ENCODE measurements around the gene PDRG1. TPM values are rescaled to one million over a fixed set of nuclear protein-coding genes. Genes with fewer than 3 reads are reported as not detected.

The PDRG1 gene
- polyA plus RNA-seq, 3 donors, result 3.5 to 4.4 (median 3.7) TPM

- no peak overlapping the region for H2AFZ ChIP-seq (ENCODE audit: insufficient read depth, low read depth, low read length, poor library complexity, severe bottlenecking)
- H3K27me3 Mint-ChIP-seq (ENCODE audit: low read depth in 3 of 3), result peaks cover 32 to 42% (median 34%) of the 10 kb centered on the region in 3 donors
- intact Hi-C loops (cut with micrococcal nuclease), result loop anchor here in 1 of 2 donors (10.0 kb wide), 1 partner anchor 128 kb away; no protein-coding TSS in a partner anchor
- H3K36me3 Mint-ChIP-seq, result no peaks in the 10 kb centered on the region
- H3K4me3 Mint-ChIP-seq, result peak overlapping the region; percentile 64 to 81
- peak overlapping the region in 1 of 3 experiments; percentile 17 for H3K4me3 ChIP-seq (replicated peaks in 1 of 3; ENCODE audit: low read depth in 2 of 3, low read length in 3 of 3)
- no peaks in the 10 kb centered on the region for H4K20me1 ChIP-seq (ENCODE audit: insufficient read depth, low read length)
- no peak overlapping the region for H3K27ac Mint-ChIP-seq
- no peak overlapping the region for H3K9ac ChIP-seq (ENCODE audit: insufficient read depth, low read length, poor library complexity, severe bottlenecking)
- TF ChIP-seq CTCF (IDR thresholded peaks at IDR 0.05), result no peak
- no peaks in the 10 kb centered on the region for H3K9me3 ChIP-seq (replicated peaks in 1 of 2; ENCODE audit: control insufficient read depth in 1 of 2, insufficient read depth in 1 of 2, low read length in 2 of 2)
- H3K79me2 ChIP-seq (ENCODE audit: insufficient read depth, low read length), result no peaks in the 10 kb centered on the region
- H3K4me1 ChIP-seq (ENCODE audit: control insufficient read depth in 1 of 2, insufficient read depth in 2 of 2, low read length in 2 of 2), result peaks cover 8% of the 10 kb centered on the region in 2 donors
- peak overlapping the region; percentile 77 for H3K4me2 ChIP-seq (replicated peaks; ENCODE audit: extremely low read depth, low read length, poor library complexity, severe bottlenecking)
- no peak for DNase-seq
- H3K4me1 Mint-ChIP-seq, result peaks cover 12% of the 10 kb centered on the region
- 14% methylated on average over 2 of the region's 5 CpGs for WGBS (ENCODE audit: insufficient coverage)
- H3K9me3 Mint-ChIP-seq, result peaks cover 0 to 4% (median 0%) of the 10 kb centered on the region in 7 donors
- no peaks in the 10 kb centered on the region for H3K36me3 ChIP-seq (replicated peaks in 1 of 2; ENCODE audit: control insufficient read depth in 1 of 2, insufficient read depth in 2 of 2, low read length in 2 of 2)
- H3K27ac ChIP-seq (ENCODE audit: low read depth in 1 of 2, low read length in 2 of 2), result no peak overlapping the region
- H3K27me3 ChIP-seq (ENCODE audit: control insufficient read depth in 2 of 2, insufficient read depth in 2 of 2, low read length in 2 of 2), result peaks cover 15 to 27% of the 10 kb centered on the region in 2 donors
These were observed 15.3 kb upstream of the PDRG1 start for GRCh38 chr20:31966991-31967655.

GRCh38 chr20:31963889-31964288 is 12.0 kb upstream of the PDRG1 start:
- peaks cover 26 to 36% (median 32%) of the 10 kb centered on the region in 3 donors for H3K27me3 Mint-ChIP-seq (ENCODE audit: low read depth in 3 of 3)

More at GRCh38 chr20:31963889-31964288, 12.0 kb upstream of the PDRG1 start:
- no peak overlapping the region for H3K27ac Mint-ChIP-seq
- peaks cover 10% of the 10 kb centered on the region for H3K4me1 Mint-ChIP-seq
- H3K79me2 ChIP-seq (ENCODE audit: insufficient read depth, low read length), result no peaks in the 10 kb centered on the region
- no peak overlapping the region for H2AFZ ChIP-seq (ENCODE audit: insufficient read depth, low read depth, low read length, poor library complexity, severe bottlenecking)
- H3K9ac ChIP-seq (ENCODE audit: insufficient read depth, low read length, poor library complexity, severe bottlenecking), result no peak overlapping the region
- peaks cover 0 to 4% (median 0%) of the 10 kb centered on the region in 7 donors for H3K9me3 Mint-ChIP-seq
- intact Hi-C loops (cut with micrococcal nuclease), result loop anchor here in 1 of 2 donors (10.0 kb wide), 1 partner anchor 131 kb away; no protein-coding TSS in a partner anchor
- no peaks in the 10 kb centered on the region for H4K20me1 ChIP-seq (ENCODE audit: insufficient read depth, low read length)
- H3K36me3 Mint-ChIP-seq, result no peaks in the 10 kb centered on the region
- H3K27ac ChIP-seq (ENCODE audit: low read depth in 1 of 2, low read length in 2 of 2), result no peak overlapping the region
- no peak for DNase-seq
- TF ChIP-seq CTCF (IDR thresholded peaks at IDR 0.05), result no peak
- H3K9me3 ChIP-seq (replicated peaks in 1 of 2; ENCODE audit: control insufficient read depth in 1 of 2, insufficient read depth in 1 of 2, low read length in 2 of 2), result no peaks in the 10 kb centered on the region
- no peak overlapping the region for H3K4me3 Mint-ChIP-seq
- peaks cover 6 to 11% of the 10 kb centered on the region in 2 donors for H3K27me3 ChIP-seq (ENCODE audit: control insufficient read depth in 2 of 2, insufficient read depth in 2 of 2, low read length in 2 of 2)
- H3K4me1 ChIP-seq (ENCODE audit: control insufficient read depth in 1 of 2, insufficient read depth in 2 of 2, low read length in 2 of 2), result peaks cover 7% of the 10 kb centered on the region in 2 donors
- H3K36me3 ChIP-seq (replicated peaks in 1 of 2; ENCODE audit: control insufficient read depth in 1 of 2, insufficient read depth in 2 of 2, low read length in 2 of 2), result no peaks in the 10 kb centered on the region
- WGBS (ENCODE audit: insufficient coverage), result 83% methylated on average over 6 of the region's 6 CpGs
- no peak overlapping the region for H3K4me3 ChIP-seq (replicated peaks in 1 of 3; ENCODE audit: low read depth in 2 of 3, low read length in 3 of 3)
- no peak overlapping the region for H3K4me2 ChIP-seq (replicated peaks; ENCODE audit: extremely low read depth, low read length, poor library complexity, severe bottlenecking)
